Endothelial cell of umbilical vein (primary cell): ENCODE results near the gene POGZ. TPM values are rescaled to one million over a fixed set of nuclear protein-coding genes. Genes with fewer than 3 reads are reported as not detected.

ENCODE experiments used
- BruUV-seq: library from RNA; stranded (reverse); fragments of 400-500 nt; replicated peaks from 2 replicates; lab custom pipeline; 2021; lab: Mats Ljungman, UMichigan
- CTCF ChIA-PET: fragments of 300-600, 350-600 bp; sonication (Branson Sonifier 250); formaldehyde crosslinking; loops from one replicate; lab custom pipeline; 2021; ENCODE audit warnings: antibody characterized with exemption, inconsistent platforms; lab: Charles Lee
- POLR2A ChIA-PET: fragments of 300-600, 350-600 bp; sonication (Branson Sonifier 250); formaldehyde crosslinking; loops from one replicate; lab custom pipeline; 2021; ENCODE audit warnings: antibody characterized with exemption, inconsistent platforms; lab: Charles Lee
- DNase-seq: peaks from one replicate; pipeline ENCODE4 v3.0.0-alpha.2; 2011; ENCODE audit warnings: low read depth, low spot score
- FAIRE-seq: peaks from 2 replicates; lab custom pipeline; 2011; peaks lifted over from hg19 to GRCh38; lab: Jason Lieb, UNC
- H2AFZ ChIP-seq: 2 replicates; pipeline ENCODE4 v1.6.0; 2012; ENCODE audit warnings: low read depth, low read length, control low read depth, inconsistent platforms
- H3K27ac ChIP-seq: 2 replicates; pipeline ENCODE4 v1.5.1; 2011; ENCODE audit warnings: low read depth, mild to moderate bottlenecking, control low read depth, low read length, moderate library complexity; ENCODE audit not compliant: insufficient read depth
- H3K27me3 ChIP-seq, 2 experiments: 2 replicates each; pipeline versions ENCODE4 v1.6.0 to v1.6.1; 2011; ENCODE audit warnings: low read length in 2 of 2, mixed read lengths in 1 of 2; ENCODE audit not compliant: control insufficient read depth in 2 of 2, insufficient read depth in 2 of 2
- H3K36me3 ChIP-seq, 2 experiments: 2 replicates in 1 of 2; 3 replicates in 1 of 2; pipeline ENCODE4 v1.5.1; 2011; ENCODE audit warnings: low read length in 2 of 2, mild to moderate bottlenecking in 1 of 2, moderate library complexity in 1 of 2; ENCODE audit not compliant: control insufficient read depth in 2 of 2, insufficient read depth in 2 of 2; ENCODE audit errors: extremely low read depth in 1 of 2
- H3K4me1 ChIP-seq: 3 replicates; pipeline ENCODE4 v1.5.1; 2011; ENCODE audit warnings: mild to moderate bottlenecking, low read length; ENCODE audit not compliant: control insufficient read depth, insufficient read depth; ENCODE audit errors: extremely low read depth
- H3K4me2 ChIP-seq: 2 replicates; pipeline ENCODE4 v1.6.1; 2011; ENCODE audit warnings: low read length, control low read depth, mixed read lengths; ENCODE audit not compliant: insufficient read depth
- H3K4me3 ChIP-seq, 3 experiments: fragments of 200-600 bp in 1 of 3; sonication (generic), shearing (Covaris generic) in 1 of 3; replicated peaks in 1 of 3; 2 replicates each; pipeline ENCODE4 v1.5.1; 2011 to 2016; ENCODE audit warnings: control low read depth in 3 of 3, low read length in 3 of 3, mild to moderate bottlenecking in 2 of 3, inconsistent platforms in 1 of 3, low read depth in 1 of 3, moderate library complexity in 1 of 3; ENCODE audit not compliant: insufficient read depth in 1 of 3
- H3K79me2 ChIP-seq: 2 replicates; pipeline ENCODE4 v1.6.0; 2012; ENCODE audit warnings: low read length, inconsistent platforms; ENCODE audit not compliant: control insufficient read depth, insufficient read depth
- H3K9ac ChIP-seq: replicated peaks from 2 replicates; pipeline ENCODE3; 2011; ENCODE audit warnings: low read length, control low read depth; ENCODE audit not compliant: insufficient read depth; ENCODE audit errors: extremely low read depth
- H3K9me1 ChIP-seq: replicated peaks from 3 replicates; pipeline ENCODE4 v1.6.0; 2011; ENCODE audit warnings: mild to moderate bottlenecking, low read length; ENCODE audit not compliant: control insufficient read depth, insufficient read depth; ENCODE audit errors: extremely low read depth
- H3K9me3 ChIP-seq: replicated peaks from 2 replicates; pipeline ENCODE4 v1.5.1; 2012; ENCODE audit warnings: low read length, inconsistent platforms; ENCODE audit not compliant: control insufficient read depth, insufficient read depth
- H4K20me1 ChIP-seq: replicated peaks from 2 replicates; pipeline ENCODE3; 2011; ENCODE audit warnings: mild to moderate bottlenecking, low read length; ENCODE audit not compliant: control insufficient read depth, insufficient read depth; ENCODE audit errors: extremely low read depth
- EZH2 ChIP-seq: IDR thresholded peaks from 2 replicates; pipeline ENCODE4 v1.6.1; 2012; ENCODE audit warnings: borderline replicate concordance, low read depth, mild to moderate bottlenecking, moderate library complexity, low read length, inconsistent platforms; ENCODE audit not compliant: severe bottlenecking
- FOS ChIP-seq: IDR thresholded peaks from 2 replicates; pipeline ENCODE4 v1.6.1; 2011; ENCODE audit warnings: mild to moderate bottlenecking, low read length, moderate library complexity, borderline replicate concordance; ENCODE audit not compliant: insufficient read depth
- GATA2 ChIP-seq: IDR thresholded peaks from 2 replicates; pipeline ENCODE4 v1.7.0; 2011; ENCODE audit warnings: low read depth, mild to moderate bottlenecking, moderate library complexity, mixed read lengths, low read length; ENCODE audit not compliant: insufficient read length, insufficient read depth
- JUN ChIP-seq: IDR thresholded peaks from 2 replicates; pipeline ENCODE4 v1.6.1; 2011; ENCODE audit warnings: borderline replicate concordance, low read depth; ENCODE audit not compliant: insufficient read length, insufficient read depth
- MYC ChIP-seq: IDR thresholded peaks from one replicate; pipeline ENCODE4 v1.6.1; 2011; ENCODE audit warnings: mild to moderate bottlenecking, low read depth, low read length
- POLR2A ChIP-seq: IDR thresholded peaks from 2 replicates; pipeline ENCODE4 v1.6.1; 2012; ENCODE audit warnings: low read depth, mild to moderate bottlenecking, control low read depth, low read length
- POLR2AphosphoS5 ChIP-seq: IDR thresholded peaks from 2 replicates; pipeline ENCODE4 v1.6.1; 2012; ENCODE audit warnings: low read depth, mild to moderate bottlenecking, control low read depth, low read length, moderate library complexity; ENCODE audit not compliant: insufficient read depth
- dilution Hi-C: fragments of 300-500 bp; cut with MboI; formaldehyde crosslinking; loops from one replicate; pipeline ENCODE4 v1.15.0; 2019; ENCODE audit warnings: low sequenced_read_pairs; ENCODE audit not compliant: extremely low pct_ligation_motif_present
- intact Hi-C: fragments of 100-400 bp; cut with micrococcal nuclease; formaldehyde crosslinking; loops from one replicate; pipeline ENCODE4 v1.10.0; 2022
- polyA plus RNA-seq, 4 experiments: library from polyadenylated mRNA; depleted of rRNA in 3 of 4; stranded (reverse) in 3 of 4; unstranded in 1 of 4; fragments of >200 nt; gene quantifications; 2 replicates each; pipeline versions ENCODE4 v1.2.1 to v1.2.3, GENCODE V29; 2011 to 2012; ENCODE audit warnings: missing spikeins in 1 of 4
- total RNA-seq: library from RNA; stranded (reverse); gene quantifications from 2 replicates; pipeline ENCODE4 v1.2.3, GENCODE V29; 2021
- TF ChIP-seq, protein P1 (sequence below): IDR thresholded peaks from 2 replicates; pipeline ENCODE4 v1.6.1; 2011; ENCODE audit not compliant: insufficient read depth, insufficient read length
- TF ChIP-seq, protein P2 (sequence below), 2 donors: IDR thresholded peaks; 1 replicate in 1 of 2; 2 replicates in 1 of 2; pipeline ENCODE4 v1.5.1; 2011; ENCODE audit warnings: low read length in 2 of 2, mild to moderate bottlenecking in 2 of 2, moderate library complexity in 2 of 2, control low read depth in 1 of 2, inconsistent platforms in 1 of 2, low read depth in 1 of 2; ENCODE audit not compliant: insufficient read depth in 1 of 2; ENCODE audit errors: extremely low read depth in 1 of 2

Gene POGZ
- total and polyA plus RNA-seq, 2 donors (not counting 3 experiments of a cell fraction or from before 2014, with no cell fraction given), result 50.7 to 96.7 TPM

GRCh38 chr1:151447696-151448095 is 11.6 kb downstream of the POGZ start:
- BruUV-seq, result no TSS peak

GRCh38 chr1:151444783-151445177 is 14.5 kb downstream of the POGZ start:
- Histone ChIP-seq H3K36me3 (peaks cover 6% of the 10 kb centered on the region in 2 experiments), H3K79me2 (peaks cover 86% of the 10 kb centered on the region), H3K4me2 (no peak overlapping the region), H3K9ac (no peak overlapping the region), H3K27me3 (no peaks in the 10 kb centered on the region), H3K4me1 (peaks cover 5% of the 10 kb centered on the region), H4K20me1 (peaks cover 4% of the 10 kb centered on the region), H3K27ac (no peak overlapping the region), H3K4me3 (no peak overlapping the region), H3K9me3 (no peaks in the 10 kb centered on the region), H2AFZ (no peak overlapping the region), H3K9me1 (no peaks in the 10 kb centered on the region)
- POLR2A ChIA-PET, result no interaction called here
- FAIRE-seq (no peak), DNase-seq (no peak)
- intact Hi-C loops, result loop anchor here (1.0 to 5.0 kb wide), 5 partner anchors 96 to 392 kb away; partner anchors contain the start of gene TUFT1
- TF ChIP-seq FOS (no peak), JUN (no peak), POLR2A (no peak), POLR2AphosphoS5 (no peak), GATA2 (no peak), MYC (no peak), EZH2 (no peak)
- TF ChIP-seq, protein P1, sequence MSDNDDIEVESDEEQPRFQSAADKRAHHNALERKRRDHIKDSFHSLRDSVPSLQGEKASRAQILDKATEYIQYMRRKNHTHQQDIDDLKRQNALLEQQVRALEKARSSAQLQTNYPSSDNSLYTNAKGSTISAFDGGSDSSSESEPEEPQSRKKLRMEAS, result no peak
- TF ChIP-seq, protein P2, sequence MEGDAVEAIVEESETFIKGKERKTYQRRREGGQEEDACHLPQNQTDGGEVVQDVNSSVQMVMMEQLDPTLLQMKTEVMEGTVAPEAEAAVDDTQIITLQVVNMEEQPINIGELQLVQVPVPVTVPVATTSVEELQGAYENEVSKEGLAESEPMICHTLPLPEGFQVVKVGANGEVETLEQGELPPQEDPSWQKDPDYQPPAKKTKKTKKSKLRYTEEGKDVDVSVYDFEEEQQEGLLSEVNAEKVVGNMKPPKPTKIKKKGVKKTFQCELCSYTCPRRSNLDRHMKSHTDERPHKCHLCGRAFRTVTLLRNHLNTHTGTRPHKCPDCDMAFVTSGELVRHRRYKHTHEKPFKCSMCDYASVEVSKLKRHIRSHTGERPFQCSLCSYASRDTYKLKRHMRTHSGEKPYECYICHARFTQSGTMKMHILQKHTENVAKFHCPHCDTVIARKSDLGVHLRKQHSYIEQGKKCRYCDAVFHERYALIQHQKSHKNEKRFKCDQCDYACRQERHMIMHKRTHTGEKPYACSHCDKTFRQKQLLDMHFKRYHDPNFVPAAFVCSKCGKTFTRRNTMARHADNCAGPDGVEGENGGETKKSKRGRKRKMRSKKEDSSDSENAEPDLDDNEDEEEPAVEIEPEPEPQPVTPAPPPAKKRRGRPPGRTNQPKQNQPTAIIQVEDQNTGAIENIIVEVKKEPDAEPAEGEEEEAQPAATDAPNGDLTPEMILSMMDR (IDR thresholded peaks at IDR 0.05; ENCODE audit: extremely low read depth in 1 of 2, insufficient read depth in 1 of 2, low read depth in 1 of 2, low read length in 2 of 2), result no peak
- dilution Hi-C loops, result no loop called here
- CTCF ChIA-PET, result interaction anchor here (0.9 to 2.5 kb wide), 24 partner anchors 9 to 557 kb away, joined by 3 to 30 read pairs (median 4); partner anchors contain the start of gene TDRKH
- no TSS peak for BruUV-seq

More at GRCh38 chr1:151447696-151448095, 11.6 kb downstream of the POGZ start:
- Histone ChIP-seq H3K36me3 (no peaks in the 10 kb centered on the region), H3K9me3 (no peaks in the 10 kb centered on the region), H3K9ac (no peak overlapping the region), H3K9me1 (no peaks in the 10 kb centered on the region), H3K4me3 (no peak overlapping the region), H3K27me3 (no peaks in the 10 kb centered on the region), H3K4me1 (peaks cover 5% of the 10 kb centered on the region), H2AFZ (no peak overlapping the region), H3K27ac (no peak overlapping the region), H3K4me2 (no peak overlapping the region), H4K20me1 (peaks cover 3% of the 10 kb centered on the region), H3K79me2 (peaks cover 81% of the 10 kb centered on the region)
- CTCF ChIA-PET, result interaction anchor here (0.8 to 1.5 kb wide), 3 partner anchors 41 to 389 kb away, joined by 3 to 4 read pairs (median 4); no protein-coding TSS in a partner anchor
- POLR2A ChIA-PET, result no interaction called here
- TF ChIP-seq, protein P2 (IDR thresholded peaks at IDR 0.05; ENCODE audit: extremely low read depth in 1 of 2, insufficient read depth in 1 of 2, low read depth in 1 of 2, low read length in 2 of 2), result no peak
- DNase-seq, result no peak
- no peak for FAIRE-seq
- intact Hi-C loops (no loop called here), dilution Hi-C loops (no loop called here)
